OCI-LY1 (cell line): ENCODE results near the gene SDR42E2.

Experiments
- H2AFZ ChIP-seq: fragments of 200-600 bp; sonication (generic), shearing (Covaris generic); 2 replicates; pipeline ENCODE4 v1.6.0; 2014; ENCODE audit warnings: antibody characterized with exemption, mild to moderate bottlenecking, low read length
- H3F3A ChIP-seq: fragments of 200-600 bp; sonication (generic), shearing (Covaris generic); 2 replicates; pipeline ENCODE4 v1.6.0; 2014; ENCODE audit warnings: mild to moderate bottlenecking, antibody characterized with exemption, low read length, moderate library complexity; ENCODE audit not compliant: insufficient read depth
- H3K27ac ChIP-seq: fragments of 200-600 bp; sonication (generic); 2 replicates; pipeline ENCODE4 v1.5.1; 2014; ENCODE audit warnings: low read length, mixed run types, mild to moderate bottlenecking, low read depth; ENCODE audit not compliant: poor library complexity, severe bottlenecking
- H3K27me3 ChIP-seq: fragments of 200-600 bp; sonication (generic); 2 replicates; pipeline ENCODE4 v1.6.0; 2014; ENCODE audit warnings: antibody characterized with exemption, mild to moderate bottlenecking, low read length, moderate library complexity; ENCODE audit not compliant: insufficient read depth
- H3K36me3 ChIP-seq: fragments of 200-600 bp; sonication (generic); 2 replicates; pipeline ENCODE4 v1.6.1; 2014; ENCODE audit warnings: mild to moderate bottlenecking, antibody characterized with exemption, low read length, moderate library complexity, mixed read lengths; ENCODE audit not compliant: insufficient read depth
- H3K4me1 ChIP-seq: fragments of 200-600 bp; sonication (generic); 2 replicates; pipeline ENCODE4 v1.5.1; 2014; ENCODE audit warnings: mild to moderate bottlenecking, low read length, moderate library complexity; ENCODE audit not compliant: insufficient read depth, severe bottlenecking
- H3K4me2 ChIP-seq: fragments of 200-600 bp; sonication (generic), shearing (Covaris generic); 2 replicates; pipeline ENCODE4 v1.6.1; 2014; ENCODE audit warnings: low read length
- H3K4me3 ChIP-seq: fragments of 200-600 bp; sonication (generic); 2 replicates; pipeline ENCODE4 v1.5.1; 2014; ENCODE audit warnings: low read length, low read depth, mild to moderate bottlenecking, mixed read lengths; ENCODE audit not compliant: poor library complexity, severe bottlenecking
- H3K79me2 ChIP-seq: fragments of 200-600 bp; shearing (Covaris generic); 2 replicates; pipeline ENCODE4 v1.6.1; 2016; ENCODE audit warnings: mixed run types, low read length, mixed read lengths; ENCODE audit not compliant: insufficient read depth
- H3K9ac ChIP-seq: fragments of 200-600 bp; sonication (generic), shearing (Covaris generic); 2 replicates; pipeline ENCODE4 v1.6.1; 2014; ENCODE audit warnings: mild to moderate bottlenecking, low read length, mixed read lengths
- H3K9me2 ChIP-seq: fragments of 200-600 bp; sonication (generic), shearing (Covaris generic); 2 replicates; pipeline ENCODE4 v1.6.1; 2014; ENCODE audit warnings: low read depth, mild to moderate bottlenecking, low read length, mixed read lengths
- H3K9me3 ChIP-seq: fragments of 200-600 bp; shearing (Covaris generic); 2 replicates; pipeline ENCODE4 v1.6.1; 2014; ENCODE audit warnings: low read length, mixed read lengths
- H4K20me1 ChIP-seq: fragments of 200-600 bp; sonication (generic), shearing (Covaris generic); 2 replicates; pipeline ENCODE4 v1.6.0; 2016; ENCODE audit warnings: mild to moderate bottlenecking, low read length; ENCODE audit not compliant: insufficient read depth
- CTCF ChIP-seq: fragments of 200-600 bp; sonication (generic), shearing (Covaris generic); IDR thresholded peaks from 2 replicates; pipeline ENCODE4 v1.5.1; 2017; ENCODE audit warnings: mild to moderate bottlenecking, antibody characterized with exemption, low read length, moderate library complexity, mixed read lengths
- EZH2 ChIP-seq: fragments of 200-600 bp; sonication (generic), shearing (Covaris generic); IDR thresholded peaks from 2 replicates; pipeline ENCODE4 v1.8.0; 2017; ENCODE audit warnings: borderline replicate concordance, mixed run types, mild to moderate bottlenecking, antibody characterized with exemption, low read length, moderate library complexity, mixed read lengths

The SDR42E2 gene

GRCh38 chr16:22130528-22130927 lies 31.8 kb upstream of the SDR42E2 start:
- Histone ChIP-seq H3K27ac (no peak overlapping the region), H3K4me3 (no peak overlapping the region), H3K4me1 (no peaks in the 10 kb centered on the region), H3K79me2 (no peaks in the 10 kb centered on the region), H3K9me3 (no peaks in the 10 kb centered on the region), H3K27me3 (peaks cover 8% of the 10 kb centered on the region; the same call in 1 of the 2 replicates), H3K4me2 (no peak overlapping the region), H3K9ac (no peak overlapping the region), H4K20me1 (no peaks in the 10 kb centered on the region), H3K36me3 (no peaks in the 10 kb centered on the region), H3F3A (no peaks in the 10 kb centered on the region), H2AFZ (no peak overlapping the region), H3K9me2 (no peaks in the 10 kb centered on the region)
- TF ChIP-seq EZH2: no peak
- TF ChIP-seq CTCF: no peak

DNA sequence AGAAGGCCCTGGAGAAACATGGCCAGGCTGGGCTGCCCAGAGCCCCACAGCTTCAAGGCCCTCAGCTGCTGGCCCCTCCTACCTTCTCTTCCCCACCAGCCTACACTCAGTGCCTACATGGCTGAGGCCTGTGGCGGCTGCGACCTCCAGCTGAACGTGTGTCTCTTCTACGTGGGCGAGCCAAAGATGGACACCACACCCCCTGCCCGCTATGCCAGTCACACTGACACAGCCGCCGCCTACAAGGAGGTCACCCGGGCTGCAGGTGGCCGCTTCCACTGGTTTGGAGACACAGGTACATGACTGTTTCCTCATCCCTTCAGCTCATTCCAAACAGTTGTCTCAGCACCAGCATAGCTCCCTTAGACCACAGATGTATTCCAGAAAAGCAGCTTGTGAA lies 29.5 kb upstream of the SDR42E2 start:
- Histone ChIP-seq H3K4me2 (no peak overlapping the region), H3K27ac (no peak overlapping the region), H3K9ac (no peak overlapping the region), H3K9me2 (no peaks in the 10 kb centered on the region), H3F3A (no peaks in the 10 kb centered on the region), H2AFZ (no peak overlapping the region), H3K9me3 (no peaks in the 10 kb centered on the region), H3K4me3 (no peak overlapping the region), H4K20me1 (no peaks in the 10 kb centered on the region), H3K4me1 (no peaks in the 10 kb centered on the region), H3K27me3 (peaks cover 10% of the 10 kb centered on the region; the same call in 1 of the 2 replicates), H3K79me2 (no peaks in the 10 kb centered on the region), H3K36me3 (no peaks in the 10 kb centered on the region)
- TF ChIP-seq EZH2: no peak
- TF ChIP-seq CTCF: no peak

DNA sequence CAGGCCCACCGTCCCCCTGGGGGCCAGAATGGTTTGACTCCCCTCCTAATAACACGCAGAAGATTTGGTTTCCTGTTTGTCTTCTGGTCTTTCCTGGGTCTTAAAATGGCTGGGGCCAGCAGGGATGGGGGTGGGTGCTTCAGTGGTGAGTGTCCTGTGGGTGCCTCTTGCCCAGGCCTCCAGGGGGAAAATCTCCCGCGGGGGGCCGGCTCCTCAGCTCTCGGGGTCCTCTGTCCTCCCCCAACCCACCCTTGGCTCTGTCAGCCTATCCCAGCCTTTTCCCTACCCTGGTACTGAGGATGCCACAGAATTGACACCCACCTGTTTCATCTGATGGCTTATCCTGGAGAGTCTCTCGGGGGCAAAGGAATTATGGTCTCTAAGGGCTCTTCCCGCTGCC lies 23.8 kb upstream of the SDR42E2 start:
- no peak overlapping the region for H3K4me2 ChIP-seq

More for the DNA sequence above, 23.8 kb upstream of the SDR42E2 start:
- Histone ChIP-seq H3K9me2 (no peaks in the 10 kb centered on the region), H4K20me1 (no peaks in the 10 kb centered on the region), H3K27ac (no peak overlapping the region), H3K9me3 (no peaks in the 10 kb centered on the region), H3K79me2 (no peaks in the 10 kb centered on the region), H3K27me3 (peaks cover 21% of the 10 kb centered on the region; the same call in 1 of the 2 replicates), H3K4me3 (no peak overlapping the region), H2AFZ (no peak overlapping the region), H3K9ac (no peak overlapping the region), H3K36me3 (no peaks in the 10 kb centered on the region), H3K4me1 (no peaks in the 10 kb centered on the region), H3F3A (no peaks in the 10 kb centered on the region)
- TF ChIP-seq CTCF (no peak), EZH2 (no peak)
